Activated T-helper 9 cell treated with anti-CD3 and anti-CD28 coated beads, Interleukin-2, amount 50 U/mL, for 16 hours (primary cell): ENCODE data around the gene DCLK1.
"Not testable (repeated sequence)": the region's sequence is repeated elsewhere in the genome, so short reads cannot be mapped to it uniquely, and the experiment has no call there.

Experiments used
- DNase-seq: peaks from one replicate; pipeline ENCODE4 v3.0.0-alpha.2; 2020; ENCODE audit warnings: low read depth

The DCLK1 gene

GRCh38 chr13:36130552-36131221 is 495 bp downstream of the DCLK1 start:
- DNase-seq = no peak

- DNase-seq = no peak
Measured at GRCh38 chr13:36130193-36130551, 1.0 kb downstream of the DCLK1 start.

- DNase-seq = no peak
Measured at GRCh38 chr13:36129539-36129938, 1.6 kb downstream of the DCLK1 start.

DNA sequence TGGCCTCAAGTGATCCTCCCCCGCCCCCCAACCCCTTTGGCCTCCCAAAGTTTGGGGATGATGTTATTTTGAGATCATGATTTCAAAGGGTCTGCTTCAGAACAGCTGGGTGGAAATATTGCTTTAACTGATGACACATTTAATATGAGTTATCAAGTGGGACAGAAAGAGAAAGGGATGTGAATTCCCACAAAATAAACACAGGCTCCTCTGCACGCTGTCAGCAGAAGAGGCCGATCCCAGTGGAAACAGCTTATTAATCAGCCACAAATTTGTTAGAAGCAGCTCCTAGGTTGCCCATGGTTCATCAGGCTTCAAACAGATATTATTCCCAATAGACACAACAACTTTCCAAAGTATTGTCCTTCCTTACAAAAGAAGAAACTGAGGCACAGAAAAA is 4.7 kb downstream of the DCLK1 start:
- DNase-seq = no peak

GRCh38 chr13:36125841-36126240 is 5.3 kb downstream of the DCLK1 start:
- DNase-seq = no peak

DNA sequence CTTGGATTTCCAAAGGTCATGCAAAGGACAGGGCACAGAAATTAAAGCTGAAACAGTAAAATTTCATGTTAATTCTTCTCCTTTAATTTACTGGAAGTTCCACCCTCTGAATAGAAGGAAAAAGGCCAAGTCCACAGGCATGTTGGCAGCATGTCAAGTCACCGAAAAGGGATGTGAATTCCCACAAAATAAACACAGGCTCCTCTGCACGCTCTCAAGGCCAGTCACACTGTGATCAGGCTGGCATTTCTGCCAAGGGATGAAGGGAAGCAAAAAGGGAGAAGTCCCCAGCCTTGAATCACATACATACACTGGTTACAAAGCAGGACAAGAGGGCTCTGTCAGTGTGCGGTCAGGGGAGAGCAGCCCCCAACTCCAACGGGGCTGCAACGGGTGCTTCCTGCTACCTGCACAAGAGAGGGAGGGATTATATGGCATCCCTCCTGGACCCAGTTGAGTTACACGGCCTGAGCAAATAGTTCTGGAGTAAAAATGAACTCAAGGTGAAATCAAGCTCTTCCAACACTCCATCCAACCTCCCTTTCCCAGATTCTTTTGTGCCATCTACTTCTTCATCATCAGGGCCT is 6.9 kb downstream of the DCLK1 start:
- no peak for DNase-seq

GRCh38 chr13:36115306-36115705 is 15.9 kb downstream of the DCLK1 start:
- DNase-seq = no peak

DNA sequence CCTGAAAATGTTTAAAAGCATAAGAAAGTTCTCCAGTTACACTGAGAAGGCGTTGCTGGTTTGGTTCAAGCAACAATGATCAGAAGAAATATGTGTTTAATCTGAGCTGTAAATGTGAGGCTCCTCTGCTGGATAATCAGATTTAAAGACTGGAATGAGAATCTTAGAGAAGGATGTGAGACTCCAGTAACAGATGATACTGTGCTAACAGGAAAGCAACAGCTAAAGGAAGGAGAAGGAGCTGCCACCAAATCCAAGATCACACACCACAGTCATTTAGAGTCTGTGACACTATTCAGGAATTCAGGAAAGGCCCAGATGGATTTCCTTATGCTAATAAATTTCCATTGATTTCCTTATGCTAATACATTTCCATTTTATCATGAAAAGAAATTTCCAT is 16.9 kb downstream of the DCLK1 start:
- DNase-seq = no peak

GRCh38 chr13:36108954-36109353 is 22.2 kb downstream of the DCLK1 start:
- no peak for DNase-seq

DNA sequence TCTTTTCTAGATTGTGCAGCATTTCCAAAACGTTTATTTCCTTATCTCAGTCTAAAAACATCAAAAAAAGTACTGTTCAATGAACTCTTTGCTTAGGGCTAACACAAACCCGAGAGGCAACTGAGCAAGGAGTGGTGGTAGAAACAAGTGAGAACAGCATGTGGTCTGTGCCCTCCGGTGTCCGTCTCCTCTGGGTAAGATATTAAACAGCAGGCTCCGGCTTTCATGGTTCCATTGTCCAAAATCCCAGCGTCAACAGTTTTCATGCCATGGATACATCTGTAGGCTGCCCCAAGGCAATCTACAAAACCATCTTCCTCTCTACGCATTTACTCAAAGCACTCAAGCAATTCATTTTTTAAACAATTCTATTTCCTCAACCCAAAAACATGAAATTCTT is 22.8 kb downstream of the DCLK1 start:
- no peak for DNase-seq

GRCh38 chr13:36107521-36107920 is 23.7 kb downstream of the DCLK1 start:
- no peak for DNase-seq

DNA sequence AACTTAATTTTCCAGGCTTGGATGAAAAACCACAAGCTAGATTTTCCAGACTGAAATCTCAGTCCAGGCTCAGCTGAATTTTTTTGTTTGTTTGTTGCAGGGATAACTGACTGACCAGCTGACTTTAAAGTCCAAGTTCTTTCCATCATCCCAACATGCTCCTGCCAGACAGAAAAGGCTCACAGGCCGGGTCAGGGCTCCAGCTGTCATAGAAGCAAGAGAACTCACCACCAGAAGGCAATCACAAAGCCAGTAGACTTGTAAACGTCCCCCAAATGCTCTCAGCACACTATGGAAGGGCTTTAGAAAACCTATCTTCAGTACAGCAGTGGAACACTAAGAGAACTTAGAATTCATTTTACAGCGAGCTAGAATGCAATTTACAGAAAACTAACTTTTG is 25.5 kb downstream of the DCLK1 start:
- DNase-seq = no peak

- no peak for DNase-seq
Measured at GRCh38 chr13:36102721-36103120, 28.5 kb downstream of the DCLK1 start.

GRCh38 chr13:36101907-36102306 is 29.3 kb downstream of the DCLK1 start:
- DNase-seq = not testable (repeated sequence)

DNA sequence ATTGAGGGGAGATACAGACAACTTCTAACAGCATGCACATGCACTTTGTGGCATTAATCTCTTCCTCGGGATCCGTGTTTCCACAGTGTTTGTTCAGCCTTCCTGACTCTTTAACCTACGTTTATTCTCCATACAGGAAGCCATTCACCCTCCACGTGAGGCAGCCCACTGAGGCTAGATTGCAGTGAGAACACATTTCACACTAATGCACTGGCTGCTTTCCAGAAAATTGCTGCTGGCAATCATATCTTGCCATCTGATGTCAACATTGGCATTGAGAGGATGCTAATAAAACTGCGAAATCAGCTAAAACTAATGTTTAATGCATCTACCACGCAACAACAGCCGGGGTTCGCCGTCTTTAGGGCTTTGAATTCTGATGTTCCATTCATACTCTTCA is 30.0 kb downstream of the DCLK1 start:
- no peak for DNase-seq

DNA sequence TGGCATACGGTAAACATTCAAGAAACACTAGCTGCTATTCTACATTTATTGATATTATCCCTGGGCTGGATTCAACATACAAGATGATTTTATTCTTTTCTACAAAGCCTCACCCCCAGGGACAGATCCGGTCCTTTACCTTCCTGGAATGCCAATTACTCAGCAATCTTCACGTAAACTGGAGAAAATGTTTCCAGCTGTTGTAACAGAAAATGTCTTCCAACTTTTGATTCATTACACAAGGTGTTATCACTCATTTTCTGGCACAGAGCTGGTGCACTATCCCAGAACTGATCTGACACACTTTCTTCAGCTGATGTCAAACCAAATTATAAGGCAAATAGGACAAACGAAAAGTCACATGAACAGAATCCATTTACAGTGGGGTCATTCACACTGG is 33.1 kb downstream of the DCLK1 start:
- DNase-seq = no peak

DNA sequence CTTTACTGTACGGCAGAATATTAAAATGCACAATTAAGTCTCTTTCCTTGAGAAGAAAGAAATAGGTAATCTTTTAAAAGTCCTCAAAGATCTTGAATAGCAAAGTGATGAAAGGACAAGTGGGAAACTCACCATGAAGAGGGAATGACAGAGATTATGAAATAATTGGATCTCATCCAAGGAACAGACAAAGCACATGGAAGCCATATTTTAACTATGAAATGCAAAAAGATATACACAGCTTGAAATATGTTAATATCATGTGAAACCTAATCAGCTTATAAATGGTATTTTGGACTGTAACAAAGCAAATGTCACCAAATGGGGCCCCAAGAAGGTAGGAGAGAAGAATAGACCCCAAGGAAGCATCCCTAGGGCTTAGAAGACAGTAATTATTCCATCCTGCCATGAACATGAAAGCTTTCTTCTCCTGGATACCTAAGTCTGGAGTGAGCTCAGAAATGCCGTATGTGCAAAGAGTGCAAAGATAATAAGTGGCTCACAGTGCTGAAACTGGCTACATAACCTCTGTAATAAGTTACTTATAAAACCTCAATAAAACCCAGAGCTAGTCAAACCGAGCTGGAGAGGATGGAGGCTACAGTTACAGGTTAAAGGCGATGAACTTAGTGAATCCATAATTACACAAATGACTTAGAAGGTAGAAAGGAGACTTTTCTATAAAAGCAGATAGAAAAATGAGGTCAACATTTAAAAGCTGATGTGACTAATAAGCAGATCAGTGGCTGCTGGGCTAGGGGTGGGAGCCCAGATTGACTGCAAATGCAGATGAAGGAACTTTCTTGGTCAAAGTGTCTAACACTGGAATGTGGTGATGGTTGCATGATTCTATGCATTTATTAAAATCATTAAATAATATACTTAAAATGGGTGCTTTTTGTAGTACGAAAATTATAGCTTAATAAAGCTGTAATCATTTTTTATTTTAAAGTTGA is 34.4 kb downstream of the DCLK1 start:
- DNase-seq = no peak

DNA sequence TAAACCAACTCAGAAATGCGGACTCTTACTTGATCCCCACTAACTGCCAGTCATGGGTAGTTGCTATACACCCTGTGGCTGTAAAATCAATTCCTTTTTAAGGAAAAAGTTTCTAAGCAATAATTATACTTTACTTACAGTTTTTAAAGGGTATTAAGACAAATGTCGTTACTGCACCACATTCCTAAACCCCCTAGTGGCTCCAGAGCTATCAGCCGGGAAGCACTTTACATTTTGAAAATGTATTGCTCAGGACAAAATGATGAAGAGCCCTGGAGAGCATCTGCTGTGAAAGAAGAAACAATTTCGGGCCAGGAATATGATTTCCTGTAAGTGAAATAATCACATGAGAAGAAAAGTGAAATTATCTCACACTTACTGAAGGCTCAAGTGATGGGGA is 36.7 kb downstream of the DCLK1 start:
- DNase-seq = no peak

DNA sequence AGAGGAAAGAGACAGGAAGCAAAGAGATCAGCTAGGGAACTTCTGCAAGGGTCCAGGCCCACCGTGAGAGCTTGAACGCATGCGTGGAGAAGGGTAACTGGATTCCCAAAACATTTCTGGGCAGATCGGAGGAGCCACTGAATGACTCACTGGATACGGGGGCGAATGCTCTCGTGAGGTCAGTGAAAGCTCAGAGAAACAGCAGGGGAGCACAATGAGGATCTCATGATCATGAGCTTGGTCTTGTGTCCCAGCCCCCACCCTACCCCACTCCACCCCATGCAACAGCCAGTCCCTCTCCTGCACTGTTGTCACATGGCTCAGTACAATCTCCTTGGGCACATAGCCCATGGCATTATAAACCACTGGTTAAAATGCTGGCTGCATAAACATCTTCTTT is 40.6 kb downstream of the DCLK1 start:
- DNase-seq = no peak

DNA sequence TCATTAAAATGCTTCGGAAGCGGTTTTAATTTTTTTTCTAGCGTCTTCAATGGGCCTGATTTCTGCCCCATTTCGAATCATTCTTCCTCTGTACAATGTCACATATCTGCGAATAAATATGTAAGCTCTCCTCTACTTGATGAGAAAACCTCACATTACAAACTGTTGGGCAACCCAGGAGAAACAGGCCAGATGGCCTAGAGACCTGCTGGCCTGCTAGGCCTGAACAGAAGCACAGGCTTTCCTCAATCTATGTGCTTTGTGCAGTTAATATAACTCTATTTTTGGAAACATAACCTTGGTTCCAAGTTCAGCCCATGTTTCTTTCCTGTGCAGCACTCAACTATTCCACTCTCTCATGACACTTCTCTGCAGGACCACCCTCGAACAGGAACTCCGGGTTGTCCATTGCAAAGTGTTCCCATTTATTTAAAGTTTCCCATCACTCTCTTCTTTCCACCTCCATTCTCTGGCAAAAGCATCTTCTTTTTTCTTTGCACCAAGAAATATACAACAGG is 42.0 kb downstream of the DCLK1 start:
- no peak for DNase-seq

DNA sequence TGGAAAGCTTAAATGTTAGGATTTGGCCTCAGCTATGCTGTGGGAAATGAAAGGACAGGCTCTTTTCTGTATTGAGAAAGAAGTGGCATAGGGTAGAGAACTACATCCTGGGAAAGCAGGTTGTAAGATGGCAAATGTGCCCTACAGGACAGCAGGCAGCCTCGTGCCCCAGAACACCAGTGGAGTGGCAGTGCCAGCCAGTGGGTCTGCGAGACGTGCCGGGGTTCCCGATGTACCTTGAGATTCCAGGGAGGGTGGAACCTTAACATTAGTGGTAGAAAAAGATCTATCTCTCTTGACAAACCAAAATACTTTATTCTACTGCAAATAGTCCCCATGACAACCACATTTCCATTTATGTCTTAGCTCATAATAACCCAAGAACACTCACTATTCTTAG is 42.7 kb downstream of the DCLK1 start:
- DNase-seq = no peak

- DNase-seq = no peak
Measured at GRCh38 chr13:36088001-36088400, 43.2 kb downstream of the DCLK1 start.

GRCh38 chr13:36086117-36086516 is 45.1 kb downstream of the DCLK1 start:
- DNase-seq = no peak
